ENCODE data around the gene CD1C. TPM values are rescaled to one million over a fixed set of nuclear protein-coding genes. Genes with fewer than 3 reads are reported as not detected.

CD1C gene
- total RNA-seq, 1 donor from 2014 or later, result not detected

- H3K4me3 Mint-ChIP-seq, result no peak overlapping the region
- H3K9me3 Mint-ChIP-seq, result peaks cover 8% of the 10 kb centered on the region
- H3K4me1 Mint-ChIP-seq, result no peaks in the 10 kb centered on the region
- H3K36me3 Mint-ChIP-seq (ENCODE audit: low read depth), result no peaks in the 10 kb centered on the region
- peaks cover 14% of the 10 kb centered on the region for H3K27me3 Mint-ChIP-seq (ENCODE audit: low read depth)
- H3K27ac Mint-ChIP-seq (ENCODE audit: unreplicated experiment), result no peak overlapping the region
- no peak for DNase-seq (ENCODE audit: low read depth, low spot score)
- no peak for TF ChIP-seq CTCF (conservative IDR thresholded peaks at IDR 0.05)
These were observed 6.1 kb downstream of the CD1C start for GRCh38 chr1:158295791-158296190.

GRCh38 chr1:158310623-158311022 is 20.9 kb downstream of the CD1C start:
- TF ChIP-seq CTCF (conservative IDR thresholded peaks at IDR 0.05), result no peak
- Mint-ChIP-seq H3K27ac (ENCODE audit: unreplicated experiment) (no peak overlapping the region), H3K36me3 (ENCODE audit: low read depth) (no peaks in the 10 kb centered on the region), H3K4me1 (no peaks in the 10 kb centered on the region), H3K4me3 (no peak overlapping the region), H3K27me3 (ENCODE audit: low read depth) (peaks cover 10% of the 10 kb centered on the region), H3K9me3 (peaks cover 11% of the 10 kb centered on the region)
- DNase-seq (ENCODE audit: low read depth, low spot score), result no peak

GRCh38 chr1:158311066-158311465 is 21.3 kb downstream of the CD1C start:
- Mint-ChIP-seq H3K27ac (ENCODE audit: unreplicated experiment) (no peak overlapping the region), H3K9me3 (peaks cover 11% of the 10 kb centered on the region)

GRCh38 chr1:158323866-158324265 is 34.1 kb downstream of the CD1C start:
- Mint-ChIP-seq H3K27ac (ENCODE audit: unreplicated experiment) (no peak overlapping the region), H3K27me3 (ENCODE audit: low read depth) (peaks cover 2% of the 10 kb centered on the region), H3K9me3 (no peaks in the 10 kb centered on the region), H3K4me3 (no peak overlapping the region), H3K4me1 (no peaks in the 10 kb centered on the region), H3K36me3 (ENCODE audit: low read depth) (no peaks in the 10 kb centered on the region)
- no peak for TF ChIP-seq CTCF (conservative IDR thresholded peaks at IDR 0.05)
- DNase-seq (ENCODE audit: low read depth, low spot score), result no peak

More at GRCh38 chr1:158311066-158311465, 21.3 kb downstream of the CD1C start:
- H3K27me3 Mint-ChIP-seq (ENCODE audit: low read depth), result peaks cover 10% of the 10 kb centered on the region
- no peaks in the 10 kb centered on the region for H3K4me1 Mint-ChIP-seq
- H3K36me3 Mint-ChIP-seq (ENCODE audit: low read depth), result no peaks in the 10 kb centered on the region
- DNase-seq (ENCODE audit: low read depth, low spot score), result no peak
- TF ChIP-seq CTCF (conservative IDR thresholded peaks at IDR 0.05), result no peak
- no peak overlapping the region for H3K4me3 Mint-ChIP-seq

- no peak overlapping the region for H3K4me3 Mint-ChIP-seq
- H3K27ac Mint-ChIP-seq (ENCODE audit: unreplicated experiment), result no peak overlapping the region
- peaks cover 2% of the 10 kb centered on the region for H3K27me3 Mint-ChIP-seq (ENCODE audit: low read depth)
These were observed 34.7 kb downstream of the CD1C start for GRCh38 chr1:158324395-158324794.

More at GRCh38 chr1:158324395-158324794, 34.7 kb downstream of the CD1C start:
- no peaks in the 10 kb centered on the region for H3K4me1 Mint-ChIP-seq
- no peaks in the 10 kb centered on the region for H3K36me3 Mint-ChIP-seq (ENCODE audit: low read depth)
- no peak for DNase-seq (ENCODE audit: low read depth, low spot score)
- H3K9me3 Mint-ChIP-seq, result no peaks in the 10 kb centered on the region
- no peak for TF ChIP-seq CTCF (conservative IDR thresholded peaks at IDR 0.05)
